Neural progenitor cell (in vitro differentiated cells): Measurements from ENCODE around the gene STK38. TPM values are rescaled to one million over a fixed set of nuclear protein-coding genes. Genes with fewer than 3 reads are reported as not detected.

Experiments
- DNase-seq: peaks from one replicate; pipeline ENCODE4 v3.0.0-alpha.2; 2016; ENCODE audit warnings: low spot score
- H2AFZ ChIP-seq: fragments of 200-600 bp; sonication (generic); replicated peaks from 2 replicates; pipeline ENCODE4 v1.6.1; 2016; ENCODE audit warnings: antibody characterized with exemption
- H3F3A ChIP-seq: fragments of 200-600 bp; sonication (generic); 2 replicates; pipeline ENCODE4 v1.6.1; 2016; ENCODE audit warnings: antibody characterized with exemption, low read depth
- H3K27ac ChIP-seq: fragments of 200-600 bp; sonication (generic); 2 replicates; pipeline ENCODE4 v1.5.1; 2016; ENCODE audit warnings: mild to moderate bottlenecking
- H3K27me3 ChIP-seq: fragments of 200-600 bp; sonication (generic); 2 replicates; pipeline ENCODE4 v1.6.1; 2016; ENCODE audit warnings: mild to moderate bottlenecking, moderate library complexity
- H3K36me3 ChIP-seq: fragments of 200-600 bp; sonication (generic); 2 replicates; pipeline ENCODE4 v1.5.1; 2016
- H3K4me1 ChIP-seq: fragments of 200-600 bp; sonication (generic); 2 replicates; pipeline ENCODE4 v1.6.1; 2016; ENCODE audit warnings: mixed run types
- H3K4me2 ChIP-seq: fragments of 200-600 bp; sonication (generic); 2 replicates; pipeline ENCODE4 v1.6.1; 2016
- H3K4me3 ChIP-seq: fragments of 200-600 bp; sonication (generic); 2 replicates; pipeline ENCODE4 v1.5.1; 2016
- H3K79me2 ChIP-seq: fragments of 200-600 bp; sonication (generic); 2 replicates; pipeline ENCODE4 v1.6.1; 2016; ENCODE audit warnings: low read depth
- H3K9ac ChIP-seq: fragments of 200-600 bp; sonication (generic); 2 replicates; pipeline ENCODE4 v1.6.1; 2016
- H3K9me3 ChIP-seq: fragments of 200-600 bp; sonication (generic); 2 replicates; pipeline ENCODE4 v1.5.1; 2016; ENCODE audit warnings: low read depth
- H4K20me1 ChIP-seq: fragments of 200-600 bp; sonication (generic); 2 replicates; pipeline ENCODE4 v1.6.1; 2016; ENCODE audit warnings: low read depth
- H3K27ac Mint-ChIP-seq: 3 replicates; pipeline ENCODE4 v1.8.0; 2021; ENCODE audit warnings: mixed read lengths
- H3K27me3 Mint-ChIP-seq: 2 replicates; pipeline ENCODE4 v1.8.0; 2022; ENCODE audit warnings: low read depth, mild to moderate bottlenecking, inconsistent platforms, moderate library complexity, mixed read lengths; ENCODE audit not compliant: insufficient read depth
- H3K36me3 Mint-ChIP-seq: 3 replicates; pipeline ENCODE4 v1.8.0; 2021; ENCODE audit warnings: mixed read lengths
- H3K4me1 Mint-ChIP-seq: 3 replicates; pipeline ENCODE4 v1.8.0; 2021; ENCODE audit warnings: mixed read lengths
- H3K4me3 Mint-ChIP-seq: 3 replicates; pipeline ENCODE4 v1.8.0; 2021; ENCODE audit warnings: mild to moderate bottlenecking, moderate library complexity, mixed read lengths
- H3K9me3 Mint-ChIP-seq: 3 replicates; pipeline ENCODE4 v1.8.0; 2020; ENCODE audit warnings: mixed read lengths
- CTCF ChIP-seq: fragments of 200-600 bp; sonication (generic); IDR thresholded peaks from 2 replicates; pipeline ENCODE4 v1.5.1; 2017; ENCODE audit warnings: antibody characterized with exemption, mild to moderate bottlenecking
- EZH2 ChIP-seq: fragments of 200-600 bp; sonication (generic); IDR thresholded peaks from 2 replicates; pipeline ENCODE4 v1.6.1; 2017; ENCODE audit warnings: antibody characterized with exemption, mild to moderate bottlenecking, moderate library complexity
- EZH2phosphoT487 ChIP-seq: fragments of 200-600 bp; sonication (generic); IDR thresholded peaks from 2 replicates; pipeline ENCODE4 v1.6.1; 2017; ENCODE audit warnings: antibody characterized with exemption
- total RNA-seq: library from RNA; depleted of rRNA; stranded (reverse); fragments of >200 nt; gene quantifications from 2 replicates; pipeline ENCODE4 v1.2.3, GENCODE V29; 2015; ENCODE audit warnings: low replicate concordance

The STK38 gene
- total RNA-seq, 1 donor from 2014 or later, result 31.9 TPM

- Histone ChIP-seq H3K9me3 (no peaks in the 10 kb centered on the region), H4K20me1 (no peaks in the 10 kb centered on the region), H3K27ac (no peak overlapping the region), H3K79me2 (no peaks in the 10 kb centered on the region), H3K4me2 (no peak overlapping the region), H3F3A (peaks cover 4% of the 10 kb centered on the region), H3K36me3 (no peaks in the 10 kb centered on the region), H3K27me3 (no peaks in the 10 kb centered on the region), H2AFZ (no peak overlapping the region), H3K9ac (no peak overlapping the region), H3K4me1 (no peaks in the 10 kb centered on the region), H3K4me3 (no peak overlapping the region)
- Mint-ChIP-seq H3K27me3 (no peaks in the 10 kb centered on the region), H3K36me3 (no peaks in the 10 kb centered on the region), H3K4me3 (no peak overlapping the region), H3K4me1 (peaks cover 13% of the 10 kb centered on the region), H3K9me3 (no peaks in the 10 kb centered on the region), H3K27ac (no peak overlapping the region)
- TF ChIP-seq EZH2phosphoT487 (no peak), CTCF (no peak), EZH2 (no peak)
- no peak for DNase-seq
Measured at GRCh38 chr6:36559011-36559793, 11.9 kb upstream of the STK38 start.

- no peaks in the 10 kb centered on the region for H3K27me3 Mint-ChIP-seq
- H3K79me2 ChIP-seq, result no peaks in the 10 kb centered on the region
- H4K20me1 ChIP-seq, result no peaks in the 10 kb centered on the region
- no peaks in the 10 kb centered on the region for H3K4me1 Mint-ChIP-seq
- no peaks in the 10 kb centered on the region for H3K4me1 ChIP-seq
- H3K27ac Mint-ChIP-seq, result no peak overlapping the region
- H3K4me3 ChIP-seq, result no peak overlapping the region
- no peak overlapping the region for H2AFZ ChIP-seq
- no peaks in the 10 kb centered on the region for H3K36me3 ChIP-seq
- H3K36me3 Mint-ChIP-seq, result no peaks in the 10 kb centered on the region
- H3K9me3 ChIP-seq, result no peaks in the 10 kb centered on the region
- H3F3A ChIP-seq, result no peaks in the 10 kb centered on the region
- no peak overlapping the region for H3K27ac ChIP-seq
- no peak overlapping the region for H3K4me3 Mint-ChIP-seq
- no peak for TF ChIP-seq EZH2phosphoT487
- no peak for TF ChIP-seq CTCF
- TF ChIP-seq EZH2, result no peak
- H3K27me3 ChIP-seq, result no peaks in the 10 kb centered on the region
- H3K9me3 Mint-ChIP-seq, result no peaks in the 10 kb centered on the region
- no peak overlapping the region for H3K4me2 ChIP-seq
- no peak overlapping the region for H3K9ac ChIP-seq
- no peak for DNase-seq
Measured at GRCh38 chr6:36556281-36556680, 9.0 kb upstream of the STK38 start.

GRCh38 chr6:36555750-36556252 is 8.5 kb upstream of the STK38 start:
- no peaks in the 10 kb centered on the region for H3K36me3 ChIP-seq
- no peak overlapping the region for H3K27ac ChIP-seq
- H3K4me3 ChIP-seq, result no peak overlapping the region
- H3K9ac ChIP-seq, result no peak overlapping the region
- Mint-ChIP-seq H3K4me1 (no peaks in the 10 kb centered on the region), H3K4me3 (no peak overlapping the region), H3K27ac (no peak overlapping the region), H3K9me3 (no peaks in the 10 kb centered on the region), H3K36me3 (no peaks in the 10 kb centered on the region), H3K27me3 (no peaks in the 10 kb centered on the region)
- TF ChIP-seq EZH2 (no peak), EZH2phosphoT487 (no peak)
- no peaks in the 10 kb centered on the region for H3K4me1 ChIP-seq
- no peaks in the 10 kb centered on the region for H3K79me2 ChIP-seq
- H4K20me1 ChIP-seq, result no peaks in the 10 kb centered on the region
- H3K4me2 ChIP-seq, result no peak overlapping the region
- DNase-seq, result no peak
- H3F3A ChIP-seq, result no peaks in the 10 kb centered on the region
- no peaks in the 10 kb centered on the region for H3K27me3 ChIP-seq
- no peaks in the 10 kb centered on the region for H3K9me3 ChIP-seq
- H2AFZ ChIP-seq, result no peak overlapping the region

DNA sequence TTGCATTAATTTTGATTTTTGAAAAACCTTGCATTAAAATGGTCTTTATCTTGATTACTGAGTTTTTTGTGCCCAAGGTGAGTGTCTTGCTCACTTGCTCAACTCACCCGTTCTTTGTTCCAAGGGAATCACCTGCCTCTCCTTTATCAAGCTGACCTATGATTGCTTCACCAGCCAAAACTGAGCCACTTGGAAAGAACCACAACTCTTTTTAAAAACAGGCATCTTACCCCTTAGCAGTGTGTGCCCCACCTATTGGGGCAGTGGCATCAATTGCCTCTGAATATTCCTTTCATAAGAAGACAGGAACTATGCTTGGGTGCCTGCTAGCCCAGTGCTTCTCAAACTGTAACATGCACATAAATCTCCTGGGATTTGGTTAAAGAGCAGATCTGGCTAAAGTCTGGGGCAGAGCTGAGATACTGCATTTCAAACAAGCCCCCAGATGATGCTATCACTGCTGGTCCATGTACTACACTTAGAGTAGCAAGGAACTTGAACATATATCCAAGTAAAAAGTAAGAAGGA is 3.3 kb upstream of the STK38 start:
- H3K4me3 Mint-ChIP-seq, result no peak overlapping the region
- H3F3A ChIP-seq, result peaks cover 9% of the 10 kb centered on the region
- no peaks in the 10 kb centered on the region for H3K9me3 ChIP-seq
- peaks cover 16% of the 10 kb centered on the region for H3K79me2 ChIP-seq
- H3K36me3 Mint-ChIP-seq, result no peaks in the 10 kb centered on the region
- no peak overlapping the region for H3K9ac ChIP-seq
- H3K4me1 ChIP-seq, result peaks cover 10% of the 10 kb centered on the region
- H3K36me3 ChIP-seq, result no peaks in the 10 kb centered on the region
- no peak overlapping the region for H2AFZ ChIP-seq
- H4K20me1 ChIP-seq, result peaks cover 8% of the 10 kb centered on the region
- H3K27ac Mint-ChIP-seq, result no peak overlapping the region
- no peak overlapping the region for H3K27ac ChIP-seq
- no peaks in the 10 kb centered on the region for H3K27me3 ChIP-seq
- DNase-seq, result no peak
- H3K27me3 Mint-ChIP-seq, result peaks cover 4% of the 10 kb centered on the region
- TF ChIP-seq EZH2phosphoT487 (no peak), EZH2 (no peak), CTCF (no peak)
- no peak overlapping the region for H3K4me3 ChIP-seq
- H3K9me3 Mint-ChIP-seq, result no peaks in the 10 kb centered on the region
- no peak overlapping the region for H3K4me2 ChIP-seq
- peaks cover 14% of the 10 kb centered on the region for H3K4me1 Mint-ChIP-seq
